Measurements from ENCODE around the gene ABCA4.
"Not testable (repeated sequence)": the region's sequence is repeated elsewhere in the genome, so short reads cannot be mapped to it uniquely, and the experiment has no call there.

The ABCA4 gene

DNA sequence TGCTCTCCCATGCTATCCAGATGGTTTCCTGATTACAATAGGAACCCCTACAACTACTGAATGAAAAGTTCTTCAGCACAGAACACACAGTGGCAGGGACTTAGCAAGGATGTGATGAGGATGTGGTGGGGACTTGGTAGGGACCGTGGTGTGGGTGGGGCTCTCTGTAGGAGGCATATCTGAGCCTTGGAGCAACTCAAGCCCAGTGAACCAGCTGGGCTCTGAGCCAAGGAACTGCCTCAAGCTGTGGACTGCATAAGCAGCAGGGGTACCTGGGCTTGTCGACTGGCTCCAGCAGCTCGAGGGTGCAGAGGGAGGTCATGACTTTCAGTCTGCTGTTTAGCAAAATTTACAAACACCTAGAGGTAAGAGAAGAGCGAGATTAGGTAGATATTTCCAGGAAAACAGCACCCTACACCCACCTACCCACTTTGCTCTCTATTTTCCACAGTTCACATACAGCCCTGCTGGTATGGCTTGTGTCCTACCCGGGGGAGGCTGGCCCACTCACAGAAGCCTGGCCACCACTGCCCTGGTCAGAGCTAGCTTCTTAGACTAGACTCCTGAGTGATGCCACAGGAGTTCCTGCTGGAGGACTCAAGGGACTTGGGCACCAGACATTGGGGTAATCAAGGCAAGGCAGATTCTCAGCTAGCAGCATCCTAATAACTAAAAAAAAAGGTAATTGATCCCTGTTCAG, 125.0 kb downstream of the ABCA4 start:
- Histone ChIP-seq H3K36me3 (ENCODE audit: control insufficient read depth, insufficient read depth, low read length) (no peaks in the 10 kb centered on the region), H2AFZ (no peak overlapping the region), H3K27ac (no peak overlapping the region), H3K4me1 (no peaks in the 10 kb centered on the region), H3K27me3 (ENCODE audit: control insufficient read depth, insufficient read depth, low read length) (no peaks in the 10 kb centered on the region), H3K79me2 (no peaks in the 10 kb centered on the region), H3K4me2 (ENCODE audit: low read length) (no peak overlapping the region), H3K9ac (no peak overlapping the region), H3K4me3 (ENCODE audit: low read depth, low read length) (no peak overlapping the region), H3K9me3 (ENCODE audit: control insufficient read depth, low read length) (no peaks in the 10 kb centered on the region)
- TF ChIP-seq, protein P1, sequence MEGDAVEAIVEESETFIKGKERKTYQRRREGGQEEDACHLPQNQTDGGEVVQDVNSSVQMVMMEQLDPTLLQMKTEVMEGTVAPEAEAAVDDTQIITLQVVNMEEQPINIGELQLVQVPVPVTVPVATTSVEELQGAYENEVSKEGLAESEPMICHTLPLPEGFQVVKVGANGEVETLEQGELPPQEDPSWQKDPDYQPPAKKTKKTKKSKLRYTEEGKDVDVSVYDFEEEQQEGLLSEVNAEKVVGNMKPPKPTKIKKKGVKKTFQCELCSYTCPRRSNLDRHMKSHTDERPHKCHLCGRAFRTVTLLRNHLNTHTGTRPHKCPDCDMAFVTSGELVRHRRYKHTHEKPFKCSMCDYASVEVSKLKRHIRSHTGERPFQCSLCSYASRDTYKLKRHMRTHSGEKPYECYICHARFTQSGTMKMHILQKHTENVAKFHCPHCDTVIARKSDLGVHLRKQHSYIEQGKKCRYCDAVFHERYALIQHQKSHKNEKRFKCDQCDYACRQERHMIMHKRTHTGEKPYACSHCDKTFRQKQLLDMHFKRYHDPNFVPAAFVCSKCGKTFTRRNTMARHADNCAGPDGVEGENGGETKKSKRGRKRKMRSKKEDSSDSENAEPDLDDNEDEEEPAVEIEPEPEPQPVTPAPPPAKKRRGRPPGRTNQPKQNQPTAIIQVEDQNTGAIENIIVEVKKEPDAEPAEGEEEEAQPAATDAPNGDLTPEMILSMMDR (IDR thresholded peaks at IDR 0.05) = no peak

DNA sequence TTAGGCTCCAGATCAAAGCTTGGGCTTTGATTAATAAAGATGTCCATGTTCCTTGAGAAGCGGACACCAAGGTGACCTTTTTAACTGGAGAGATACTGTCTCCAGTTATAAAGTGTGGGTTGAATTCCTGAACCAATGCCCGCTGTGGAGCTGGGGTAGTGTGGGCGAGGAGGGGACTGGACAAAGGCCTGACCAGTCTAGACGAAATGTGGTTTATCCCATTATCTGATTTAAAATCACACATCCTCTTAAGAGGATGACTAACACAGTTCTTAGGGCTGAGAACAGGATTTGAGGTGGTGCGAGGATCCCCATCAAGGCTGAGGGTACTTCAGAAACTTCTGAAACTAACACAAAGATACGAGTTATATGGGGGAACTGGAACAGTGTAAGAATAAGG, 127.2 kb downstream of the ABCA4 start:
- H3K79me2 ChIP-seq = no peaks in the 10 kb centered on the region
- no peaks in the 10 kb centered on the region for H3K27me3 ChIP-seq (ENCODE audit: control insufficient read depth, insufficient read depth, low read length)
- H3K4me1 ChIP-seq = peaks cover 8% of the 10 kb centered on the region
- no peak overlapping the region for H3K27ac ChIP-seq
- no peak overlapping the region for H2AFZ ChIP-seq
- no peak overlapping the region for H3K4me3 ChIP-seq (ENCODE audit: low read depth, low read length)
- no peaks in the 10 kb centered on the region for H3K36me3 ChIP-seq (ENCODE audit: control insufficient read depth, insufficient read depth, low read length)
- H3K9ac ChIP-seq = no peak overlapping the region
- TF ChIP-seq, protein P1 (IDR thresholded peaks at IDR 0.05) = no peak
- H3K9me3 ChIP-seq (ENCODE audit: control insufficient read depth, low read length) = no peaks in the 10 kb centered on the region
- H3K4me2 ChIP-seq (ENCODE audit: low read length) = no peak overlapping the region

DNA sequence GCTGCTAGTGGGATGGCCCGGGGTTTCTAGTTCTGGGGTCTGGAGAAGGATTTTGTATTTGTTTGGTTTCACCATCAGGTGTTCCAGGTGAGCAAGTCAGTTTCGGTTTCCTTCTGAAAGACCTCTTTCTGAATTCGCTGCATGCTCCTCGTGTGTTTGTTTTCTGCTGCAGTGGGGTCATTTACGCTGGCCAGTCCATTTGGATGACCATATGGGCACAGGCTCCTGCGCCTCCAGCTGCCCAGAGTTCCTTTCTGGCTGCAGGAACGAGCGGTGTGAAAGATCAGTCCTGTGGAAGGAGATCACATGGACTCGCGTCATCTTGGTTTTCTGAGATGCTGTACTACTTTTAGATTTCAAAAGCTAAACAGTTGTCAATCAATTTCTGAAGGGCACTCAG, 128.0 kb downstream of the ABCA4 start:
- Histone ChIP-seq H3K4me1 (peaks cover 9% of the 10 kb centered on the region), H3K36me3 (ENCODE audit: control insufficient read depth, insufficient read depth, low read length) (no peaks in the 10 kb centered on the region), H3K9ac (no peak overlapping the region), H3K27me3 (ENCODE audit: control insufficient read depth, insufficient read depth, low read length) (no peaks in the 10 kb centered on the region), H3K79me2 (no peaks in the 10 kb centered on the region), H2AFZ (no peak overlapping the region), H3K4me3 (ENCODE audit: low read depth, low read length) (no peak overlapping the region), H3K4me2 (ENCODE audit: low read length) (no peak overlapping the region), H3K27ac (no peak overlapping the region), H3K9me3 (ENCODE audit: control insufficient read depth, low read length) (no peaks in the 10 kb centered on the region)
- TF ChIP-seq, protein P1 (IDR thresholded peaks at IDR 0.05) = no peak

DNA sequence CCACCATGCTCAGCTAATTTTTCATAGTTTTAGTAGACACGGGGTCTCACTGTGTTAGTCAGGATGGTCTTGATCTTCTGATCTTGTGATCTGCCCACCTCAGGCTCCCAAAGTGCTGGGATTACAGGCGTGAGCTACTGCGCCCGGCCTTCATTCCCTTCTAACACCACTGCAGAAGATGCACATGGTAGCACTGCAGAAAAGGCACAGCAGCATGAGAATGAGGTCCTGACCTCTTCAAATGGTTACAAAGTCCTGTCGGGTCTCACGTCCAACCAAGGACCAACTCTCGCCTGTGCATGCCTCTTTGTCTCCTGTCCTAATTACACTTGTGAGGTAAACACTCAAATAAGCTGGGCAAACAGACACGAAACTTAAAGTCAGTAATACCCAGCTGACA, 128.8 kb downstream of the ABCA4 start:
- Histone ChIP-seq H3K36me3 (ENCODE audit: control insufficient read depth, insufficient read depth, low read length) (no peaks in the 10 kb centered on the region), H3K4me2 (ENCODE audit: low read length) (no peak overlapping the region), H3K27me3 (ENCODE audit: control insufficient read depth, insufficient read depth, low read length) (no peaks in the 10 kb centered on the region), H2AFZ (no peak overlapping the region), H3K4me3 (ENCODE audit: low read depth, low read length) (no peak overlapping the region), H3K27ac (no peak overlapping the region), H3K9ac (no peak overlapping the region), H3K9me3 (ENCODE audit: control insufficient read depth, low read length) (no peaks in the 10 kb centered on the region), H3K4me1 (peaks cover 10% of the 10 kb centered on the region), H3K79me2 (no peaks in the 10 kb centered on the region)
- TF ChIP-seq, protein P1 (IDR thresholded peaks at IDR 0.05) = no peak

DNA sequence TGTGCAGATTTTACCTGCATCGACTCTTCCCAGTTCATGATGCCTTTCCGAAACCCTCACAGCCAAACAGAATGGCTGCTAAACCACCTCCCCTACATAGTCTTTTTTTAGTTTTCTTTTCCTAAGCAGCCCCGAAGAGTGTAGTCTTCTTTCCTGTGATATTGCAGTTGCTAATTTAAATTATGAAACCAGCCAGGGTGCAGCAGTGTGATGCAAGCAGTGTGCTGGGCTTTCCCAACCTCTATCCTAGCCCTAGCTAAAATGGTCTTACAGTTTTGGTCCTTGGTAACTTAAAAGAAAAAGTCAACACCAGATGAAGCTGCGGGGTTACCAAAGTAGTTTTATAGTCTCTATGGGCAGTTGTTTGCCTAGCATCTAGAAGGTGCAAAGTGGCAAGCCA, 129.7 kb downstream of the ABCA4 start:
- Histone ChIP-seq H3K4me1 (peaks cover 10% of the 10 kb centered on the region), H3K9me3 (ENCODE audit: control insufficient read depth, low read length) (no peaks in the 10 kb centered on the region), H3K4me2 (ENCODE audit: low read length) (no peak overlapping the region), H3K79me2 (no peaks in the 10 kb centered on the region), H2AFZ (no peak overlapping the region), H3K4me3 (ENCODE audit: low read depth, low read length) (no peak overlapping the region), H3K36me3 (ENCODE audit: control insufficient read depth, insufficient read depth, low read length) (no peaks in the 10 kb centered on the region), H3K9ac (no peak overlapping the region), H3K27me3 (ENCODE audit: control insufficient read depth, insufficient read depth, low read length) (no peaks in the 10 kb centered on the region), H3K27ac (no peak overlapping the region)
- TF ChIP-seq, protein P1 (IDR thresholded peaks at IDR 0.05) = no peak

DNA sequence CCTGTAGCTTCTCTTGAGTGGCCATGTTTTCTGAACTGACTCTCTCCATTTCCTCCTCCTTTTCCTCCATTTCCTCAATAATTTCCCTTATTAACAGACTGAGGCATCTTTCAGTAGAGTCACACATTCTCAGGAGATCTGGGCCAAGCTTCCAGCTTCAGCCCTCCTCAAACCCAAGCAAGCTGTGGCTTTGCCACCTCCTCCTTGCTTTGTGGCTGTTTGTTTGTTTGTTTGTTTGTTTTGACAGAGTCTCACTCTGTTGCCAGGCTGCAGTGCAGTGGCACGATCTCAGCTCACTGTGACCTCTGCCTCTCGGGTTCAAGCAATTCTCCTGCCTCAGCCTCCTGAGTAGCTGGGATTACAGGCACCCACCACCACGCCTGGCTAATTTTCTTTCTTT, 130.5 kb downstream of the ABCA4 start:
- H2AFZ ChIP-seq; H3K27me3 ChIP-seq (ENCODE audit: control insufficient read depth, insufficient read depth, low read length); H3K4me3 ChIP-seq (ENCODE audit: low read depth, low read length); H3K79me2 ChIP-seq; H3K27ac ChIP-seq; H3K36me3 ChIP-seq (ENCODE audit: control insufficient read depth, insufficient read depth, low read length); H3K9me3 ChIP-seq (ENCODE audit: control insufficient read depth, low read length); H3K9ac ChIP-seq; H3K4me2 ChIP-seq (ENCODE audit: low read length): not testable (repeated sequence)
- peaks cover 10% of the 10 kb centered on the region for H3K4me1 ChIP-seq
